GM21367 (cell line): ENCODE data around the gene PRDX5.

Experiments
- ATAC-seq: cut with Tn5 transposase; IDR thresholded peaks from one replicate; pipeline ENCODE4 v1.9.1; 2021; ENCODE audit not compliant: unreplicated experiment

The PRDX5 gene

DNA sequence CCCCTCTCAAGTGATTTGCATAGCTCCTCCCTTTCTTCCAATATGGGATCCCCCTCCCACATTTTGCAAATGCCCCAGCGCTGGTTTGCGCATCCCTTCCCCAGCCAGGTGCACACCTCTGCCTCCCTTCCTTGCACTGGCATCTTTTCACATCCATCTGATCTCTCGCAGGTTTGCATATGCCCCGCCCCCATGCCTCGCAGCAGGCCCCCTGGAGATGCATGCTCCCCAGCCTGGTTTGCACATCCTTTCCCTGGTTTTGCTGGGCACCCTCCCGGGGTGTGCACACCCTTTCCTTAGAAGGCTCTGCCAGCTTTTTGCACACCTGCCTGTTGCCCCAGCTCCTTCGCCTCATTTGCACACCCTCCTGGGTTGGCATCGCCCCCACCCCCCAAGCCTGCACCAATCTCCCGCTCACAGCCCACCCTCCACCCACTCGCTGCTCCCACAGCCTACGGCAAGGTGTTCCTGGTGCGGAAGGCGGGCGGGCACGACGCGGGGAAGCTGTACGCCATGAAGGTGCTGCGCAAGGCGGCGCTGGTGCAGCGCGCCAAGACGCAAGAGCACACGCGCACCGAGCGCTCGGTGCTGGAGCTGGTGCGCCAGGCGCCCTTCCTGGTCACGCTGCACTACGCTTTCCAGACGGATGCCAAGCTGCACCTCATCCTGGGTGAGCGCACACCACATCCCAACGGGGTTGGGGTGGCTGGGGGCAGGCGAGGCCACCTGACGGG is 42.0 kb downstream of the PRDX5 start:
- ATAC-seq = no peak

DNA sequence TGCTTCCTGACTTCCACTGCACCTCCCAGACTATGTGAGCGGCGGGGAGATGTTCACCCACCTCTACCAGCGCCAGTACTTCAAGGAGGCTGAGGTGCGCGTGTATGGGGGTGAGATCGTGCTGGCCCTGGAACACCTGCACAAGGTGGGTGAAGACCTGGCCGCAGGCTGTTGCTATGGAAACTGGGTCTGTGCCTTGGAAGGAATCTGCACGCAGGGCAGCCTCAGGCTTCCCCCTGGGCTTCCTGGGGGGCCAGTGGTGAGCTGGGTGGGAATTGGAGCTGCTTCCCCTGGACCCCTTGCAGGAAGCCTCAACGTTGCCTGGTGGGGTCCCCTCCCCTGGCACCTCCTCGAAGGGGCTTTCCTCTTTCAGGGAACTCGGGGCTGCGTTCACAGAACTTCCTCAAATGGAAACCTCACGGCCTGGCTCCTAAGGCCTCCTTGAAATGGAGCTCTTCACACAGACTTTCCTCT is 42.6 kb downstream of the PRDX5 start:
- no peak for ATAC-seq

DNA sequence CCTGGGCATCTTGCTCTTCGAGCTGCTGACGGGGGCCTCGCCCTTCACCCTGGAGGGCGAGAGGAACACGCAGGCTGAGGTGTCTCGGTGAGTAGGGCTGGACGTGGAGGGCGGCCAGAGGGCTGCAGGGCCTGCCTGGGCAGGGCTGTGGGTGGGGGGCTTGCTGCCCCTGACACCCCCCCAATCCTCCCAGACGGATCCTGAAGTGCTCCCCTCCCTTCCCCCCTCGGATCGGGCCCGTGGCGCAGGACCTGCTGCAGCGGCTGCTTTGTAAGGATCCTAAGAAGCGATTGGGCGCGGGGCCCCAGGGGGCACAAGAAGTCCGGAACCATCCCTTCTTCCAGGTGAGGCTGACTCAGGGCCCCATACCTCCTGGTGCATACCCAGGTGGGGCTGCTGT is 43.7 kb downstream of the PRDX5 start:
- no peak for ATAC-seq

DNA sequence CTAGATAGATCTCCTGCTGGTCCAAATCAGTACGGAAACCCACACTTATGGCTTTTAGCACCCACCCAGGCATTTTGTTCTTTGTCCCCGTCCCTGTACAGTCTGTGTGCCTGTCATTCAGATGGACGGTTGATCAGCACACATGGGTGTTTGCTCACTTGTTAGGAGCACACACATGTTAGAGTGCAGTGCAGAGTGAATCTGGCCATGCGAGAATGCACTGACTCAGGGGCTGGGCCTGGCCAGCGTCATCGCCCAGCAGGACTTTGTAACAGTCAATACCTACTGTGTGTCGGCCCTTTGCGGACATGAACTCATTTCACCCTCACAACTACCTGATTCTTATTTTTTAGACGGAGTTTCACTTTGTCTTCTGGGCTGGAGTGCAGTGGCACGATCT is 44.4 kb downstream of the PRDX5 start:
- no peak for ATAC-seq

DNA sequence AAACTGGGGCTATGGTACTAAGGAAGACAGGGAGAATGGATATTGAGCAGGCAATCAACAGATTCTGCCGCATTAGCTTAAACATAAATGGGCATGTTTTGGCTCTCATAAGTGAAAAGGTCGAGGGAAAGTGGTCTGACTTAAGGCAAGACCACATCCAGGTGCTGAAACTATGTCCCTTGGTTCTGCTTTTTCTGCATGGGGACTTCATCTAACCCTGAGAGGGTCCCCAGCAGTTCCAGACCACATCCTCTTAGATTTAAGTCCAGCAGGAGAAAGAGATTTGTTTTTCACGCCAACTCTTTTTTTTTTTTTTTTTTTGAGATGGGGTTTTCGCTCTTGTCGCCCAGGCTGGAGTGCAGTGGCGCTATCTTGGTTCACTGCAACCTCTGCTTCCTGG is 46.5 kb downstream of the PRDX5 start:
- no peak for ATAC-seq

DNA sequence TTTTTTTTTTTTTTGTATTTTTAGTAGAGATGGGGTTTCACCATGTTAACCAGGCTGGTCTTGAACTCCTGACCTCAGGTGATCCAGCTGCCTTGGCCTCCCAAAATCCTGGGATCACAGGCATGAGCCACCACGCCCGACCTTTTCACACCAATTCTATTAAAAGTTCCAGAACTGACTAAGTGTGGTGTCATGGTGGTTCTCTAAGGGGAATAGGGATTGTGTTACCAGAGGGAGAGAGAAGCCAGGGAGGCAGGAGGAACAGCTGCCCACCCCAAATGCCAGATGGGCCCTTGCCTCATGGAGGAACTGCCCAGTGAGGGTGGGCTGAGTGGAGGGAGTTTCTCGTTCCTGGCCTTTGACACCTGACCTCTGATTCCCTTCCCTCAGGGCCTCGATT is 47.0 kb downstream of the PRDX5 start:
- ATAC-seq = no peak

DNA sequence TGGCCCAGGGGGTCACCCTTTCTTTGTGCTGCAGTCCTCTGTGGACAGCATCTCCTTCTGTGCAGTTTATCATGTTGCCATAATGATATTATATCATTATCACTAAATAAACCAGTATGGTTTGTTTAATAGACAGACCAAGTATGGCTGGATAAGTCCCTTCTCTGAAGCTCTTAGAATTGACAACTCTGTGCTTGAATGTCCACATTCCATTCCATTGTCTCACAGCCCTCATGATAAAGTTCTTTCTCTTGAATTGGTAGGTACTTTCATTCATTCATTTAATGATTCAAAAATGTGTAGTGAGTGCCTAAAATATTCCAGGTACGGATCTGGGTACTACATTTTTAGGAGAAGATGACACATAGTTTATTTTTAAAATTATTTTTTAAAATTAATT is 48.8 kb downstream of the PRDX5 start:
- ATAC-seq = no peak

DNA sequence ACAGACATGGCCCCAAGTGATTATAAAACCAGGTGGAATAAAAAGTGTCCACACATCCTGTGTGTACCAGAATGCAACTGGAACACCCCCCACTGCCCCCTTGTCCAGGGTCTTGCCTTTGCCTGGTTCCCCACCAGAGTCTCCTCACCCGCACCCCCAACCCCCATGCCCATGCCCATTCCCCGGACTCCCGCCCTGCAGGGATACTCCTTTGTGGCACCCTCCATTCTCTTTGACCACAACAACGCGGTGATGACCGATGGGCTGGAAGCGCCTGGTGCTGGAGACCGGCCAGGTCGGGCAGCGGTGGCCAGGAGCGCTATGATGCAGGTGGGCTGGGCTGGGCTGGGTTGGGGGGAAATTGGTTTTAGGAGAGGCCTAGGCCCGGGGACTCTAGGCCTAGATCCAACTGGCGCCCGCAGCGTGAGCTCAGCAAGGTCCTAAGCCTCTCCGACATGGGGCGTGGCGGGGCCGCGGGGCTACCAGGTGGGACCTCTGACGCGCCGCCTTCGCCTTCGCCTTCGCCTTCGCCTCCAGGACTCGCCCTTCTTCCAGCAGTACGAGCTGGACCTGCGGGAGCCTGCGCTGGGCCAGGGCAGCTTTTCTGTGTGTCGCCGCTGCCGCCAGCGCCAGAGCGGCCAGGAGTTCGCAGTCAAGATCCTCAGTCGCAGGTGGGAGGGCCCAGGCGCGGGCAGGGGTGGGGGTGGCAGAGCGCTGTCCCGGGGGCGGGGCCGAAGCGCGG is 50.2 kb downstream of the PRDX5 start:
- no peak for ATAC-seq

DNA sequence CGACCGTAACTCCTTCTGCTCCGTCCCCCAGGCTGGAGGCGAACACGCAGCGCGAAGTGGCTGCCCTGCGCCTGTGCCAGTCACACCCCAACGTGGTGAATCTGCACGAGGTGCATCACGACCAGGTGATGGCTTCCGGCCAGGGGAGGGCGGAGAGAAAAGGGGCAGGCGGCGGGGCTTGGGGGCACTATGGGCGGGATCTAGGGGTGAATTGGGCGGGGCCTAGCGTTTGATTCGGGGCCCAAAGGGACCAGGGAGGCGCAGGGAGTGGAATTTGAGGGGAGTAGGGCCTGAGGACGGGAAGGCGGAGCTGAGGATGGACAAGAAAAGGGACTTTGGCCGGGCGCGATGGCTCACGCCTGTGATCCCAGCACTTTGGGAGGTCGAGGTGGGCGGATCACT is 50.8 kb downstream of the PRDX5 start:
- ATAC-seq = no peak

DNA sequence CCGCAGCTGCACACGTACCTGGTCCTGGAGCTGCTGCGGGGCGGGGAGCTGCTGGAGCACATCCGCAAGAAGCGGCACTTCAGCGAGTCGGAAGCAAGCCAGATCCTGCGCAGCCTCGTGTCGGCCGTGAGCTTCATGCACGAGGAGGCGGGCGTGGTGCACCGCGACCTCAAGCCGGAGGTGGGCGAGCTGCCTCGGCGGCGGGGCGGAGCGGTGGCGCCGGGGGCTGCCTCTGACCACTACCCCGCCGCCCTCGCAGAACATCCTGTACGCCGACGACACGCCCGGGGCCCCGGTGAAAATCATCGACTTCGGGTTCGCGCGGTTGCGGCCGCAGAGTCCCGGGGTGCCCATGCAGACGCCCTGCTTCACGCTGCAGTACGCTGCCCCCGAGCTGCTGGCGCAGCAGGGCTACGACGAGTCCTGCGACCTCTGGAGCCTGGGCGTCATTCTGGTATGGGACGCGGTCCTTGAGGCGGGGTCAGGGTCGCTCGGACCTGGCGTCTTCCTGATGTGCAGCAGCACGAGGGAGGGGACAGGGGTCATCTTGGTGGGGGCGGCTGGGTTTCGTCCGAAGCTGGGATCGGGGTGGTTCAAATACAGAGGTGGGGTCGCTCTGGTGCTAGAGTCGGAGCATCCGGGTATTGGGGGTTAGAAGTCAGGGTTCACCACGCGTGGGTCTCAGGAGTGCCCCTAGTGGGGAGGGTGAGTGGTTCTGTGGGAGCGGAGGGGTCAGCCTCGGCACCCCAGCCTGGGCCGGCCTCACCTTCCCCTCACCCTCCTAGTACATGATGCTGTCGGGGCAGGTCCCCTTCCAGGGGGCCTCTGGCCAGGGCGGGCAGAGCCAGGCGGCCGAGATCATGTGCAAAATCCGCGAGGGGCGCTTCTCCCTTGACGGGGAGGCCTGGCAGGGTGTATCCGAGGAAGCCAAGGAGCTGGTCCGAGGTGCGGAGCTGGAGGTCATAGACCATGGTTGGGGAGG is 51.8 kb downstream of the PRDX5 start:
- no peak for ATAC-seq

DNA sequence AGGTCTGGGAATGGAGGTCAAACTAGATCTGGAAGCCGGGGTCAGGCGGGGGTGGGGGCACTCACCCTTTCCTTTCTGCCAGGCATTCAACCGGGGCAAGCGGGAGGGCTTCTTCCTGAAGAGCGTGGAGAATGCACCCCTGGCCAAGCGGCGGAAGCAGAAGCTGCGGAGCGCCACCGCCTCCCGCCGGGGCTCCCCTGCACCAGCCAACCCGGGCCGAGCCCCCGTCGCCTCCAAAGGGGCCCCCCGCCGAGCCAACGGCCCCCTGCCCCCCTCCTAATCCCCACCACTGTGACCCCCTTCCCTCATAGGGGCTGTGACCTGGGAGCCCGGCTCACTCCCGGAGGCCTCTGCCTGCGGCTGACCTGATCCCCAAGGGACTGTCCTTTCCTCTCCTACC is 53.3 kb downstream of the PRDX5 start:
- ATAC-seq = no peak
